A673 (cell line): ENCODE measurements around the gene MRTFA. TPM values are rescaled to one million over a fixed set of nuclear protein-coding genes. Genes with fewer than 3 reads are reported as not detected.
A peak's percentile ranks its signal among the peaks of the same experiment; 100 is the strongest.
"Not testable (repeated sequence)": the region's sequence is repeated elsewhere in the genome, so short reads cannot be mapped to it uniquely, and the experiment has no call there.

ENCODE experiments used
- BruUV-seq: library from RNA; stranded (reverse); fragments of 400-500 nt; replicated peaks from 2 replicates; lab custom pipeline; 2021; lab: Mats Ljungman, UMichigan
- CTCF ChIA-PET: fragments of 300-600 bp; sonication (Branson Sonifier 250); formaldehyde crosslinking; loops from one replicate; lab custom pipeline; 2022; ENCODE audit warnings: antibody characterized with exemption; lab: Charles Lee
- POLR2A ChIA-PET: fragments of 300-600 bp; sonication (Branson Sonifier 250); formaldehyde crosslinking; loops from one replicate; lab custom pipeline; 2022; ENCODE audit warnings: antibody characterized with exemption; ENCODE audit not compliant: low non-redundant PET; lab: Charles Lee
- DNase-seq: peaks from one replicate; pipeline ENCODE4 v3.0.0-alpha.2; 2015; ENCODE audit warnings: low spot score
- H3K27ac ChIP-seq: fragments of 200-600 bp; sonication (generic); 2 replicates; pipeline ENCODE4 v1.5.1; 2016; ENCODE audit warnings: mixed run types, low read depth, mild to moderate bottlenecking, mixed read lengths, antibody characterized with exemption, low read length; ENCODE audit not compliant: poor library complexity, severe bottlenecking
- H3K27me3 ChIP-seq: fragments of 200-600 bp; sonication (generic); replicated peaks from 2 replicates; pipeline ENCODE4 v1.6.1; 2017; ENCODE audit warnings: mixed run types, low read depth, mild to moderate bottlenecking, mixed read lengths, antibody characterized with exemption, low read length; ENCODE audit not compliant: insufficient read depth, poor library complexity
- H3K36me3 ChIP-seq: fragments of 200-600 bp; sonication (generic); 2 replicates; pipeline ENCODE4 v1.6.1; 2016; ENCODE audit warnings: mixed run types, mild to moderate bottlenecking, mixed read lengths, antibody characterized with exemption, low read length; ENCODE audit not compliant: insufficient read depth, poor library complexity, severe bottlenecking
- H3K4me1 ChIP-seq: fragments of 200-600 bp; sonication (generic); 2 replicates; pipeline ENCODE4 v1.6.1; 2017; ENCODE audit warnings: mixed run types, mild to moderate bottlenecking, mixed read lengths, antibody characterized with exemption, low read length; ENCODE audit not compliant: insufficient read depth, poor library complexity, severe bottlenecking
- H3K4me3 ChIP-seq: fragments of 200-600 bp; sonication (generic); 2 replicates; pipeline ENCODE4 v1.5.1; 2016; ENCODE audit warnings: low read depth, mixed run types, mild to moderate bottlenecking, mixed read lengths, low read length; ENCODE audit not compliant: poor library complexity, severe bottlenecking
- H3K9me3 ChIP-seq: fragments of 200-600 bp; sonication (generic); 2 replicates; pipeline ENCODE4 v1.6.1; 2016; ENCODE audit warnings: mixed run types, low read depth, mild to moderate bottlenecking, mixed read lengths, antibody characterized with exemption, low read length; ENCODE audit not compliant: poor library complexity, severe bottlenecking
- EZH2 ChIP-seq: fragments of 200-600 bp; sonication (generic); IDR thresholded peaks from 2 replicates; pipeline ENCODE4 v1.6.1; 2017; ENCODE audit warnings: borderline replicate concordance, low read depth, mild to moderate bottlenecking, mixed read lengths, antibody characterized with exemption, low read length; ENCODE audit not compliant: poor library complexity, severe bottlenecking
- intact Hi-C: fragments of 100-400 bp; cut with micrococcal nuclease; formaldehyde crosslinking; loops from one replicate; pipeline ENCODE4 v1.10.0; 2022; ENCODE audit not compliant: unreplicated experiment
- total RNA-seq: library from RNA; stranded (reverse); gene quantifications from 2 replicates; pipeline ENCODE4 v1.2.3, GENCODE V29; 2021
- TF ChIP-seq, protein P1 (sequence below): fragments of 300-800, 200-600 bp; sonication (generic); conservative IDR thresholded peaks from 2 replicates; pipeline ENCODE4 v1.5.1; 2017; ENCODE audit warnings: low read depth, mild to moderate bottlenecking, antibody characterized with exemption, low read length, moderate library complexity, mixed read lengths

MRTFA gene
- total RNA-seq, 1 experiment from 2014 or later: 35.8 TPM

DNA sequence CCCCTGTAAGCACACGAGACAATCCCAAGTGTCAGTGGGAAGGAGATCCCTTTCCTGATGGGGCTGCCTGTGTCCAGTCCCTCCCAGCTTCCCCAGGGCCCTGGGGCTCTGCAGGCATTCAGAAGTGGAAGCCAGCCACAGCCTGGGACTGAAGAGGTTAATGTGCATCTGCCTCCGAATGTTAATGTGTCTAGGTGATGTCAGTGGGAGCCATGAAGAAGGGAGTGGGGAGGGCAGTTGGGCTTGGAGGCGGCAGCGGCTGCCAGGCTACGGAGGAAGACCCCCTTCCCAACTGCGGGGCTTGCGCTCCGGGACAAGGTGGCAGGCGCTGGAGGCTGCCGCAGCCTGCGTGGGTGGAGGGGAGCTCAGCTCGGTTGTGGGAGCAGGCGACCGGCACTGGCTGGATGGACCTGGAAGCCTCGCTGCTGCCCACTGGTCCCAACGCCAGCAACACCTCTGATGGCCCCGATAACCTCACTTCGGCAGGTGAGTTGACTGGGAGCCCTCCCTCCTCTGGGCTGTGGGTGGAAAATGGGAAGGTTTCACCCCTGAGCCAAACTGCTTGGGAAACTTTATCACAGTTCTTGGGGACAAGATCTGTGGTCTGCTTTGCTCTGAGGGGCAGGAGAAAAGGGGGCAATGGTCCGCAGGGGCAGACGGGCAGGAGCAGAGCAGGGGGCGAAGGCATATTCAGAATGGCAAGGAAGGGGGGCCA is 42.9 kb upstream of the MRTFA start, which contains the start of gene MCHR1:
Gene MCHR1 (plus strand): TSS at position 236 of the 715 bp plus-strand sequence. CDS start 169 bp downstream, at position 405.
- Histone ChIP-seq H3K4me1 (peaks cover 26% of the 10 kb centered on the region), H3K36me3 (no peaks in the 10 kb centered on the region), H3K27me3 (no peaks in the 10 kb centered on the region), H3K4me3 (no peak within 1 kb of the TSS), H3K27ac (peak within 1 kb of the TSS; percentile 43), H3K9me3 (no peaks in the 10 kb centered on the region)
- POLR2A ChIA-PET: no interaction called here
- intact Hi-C loops: no loop called here
- CTCF ChIA-PET: interaction anchor here (0.7 to 1.3 kb wide), 2 partner anchors 52 to 220 kb away, joined by 3 to 4 read pairs; no protein-coding TSS in a partner anchor
- TF ChIP-seq, protein P1, sequence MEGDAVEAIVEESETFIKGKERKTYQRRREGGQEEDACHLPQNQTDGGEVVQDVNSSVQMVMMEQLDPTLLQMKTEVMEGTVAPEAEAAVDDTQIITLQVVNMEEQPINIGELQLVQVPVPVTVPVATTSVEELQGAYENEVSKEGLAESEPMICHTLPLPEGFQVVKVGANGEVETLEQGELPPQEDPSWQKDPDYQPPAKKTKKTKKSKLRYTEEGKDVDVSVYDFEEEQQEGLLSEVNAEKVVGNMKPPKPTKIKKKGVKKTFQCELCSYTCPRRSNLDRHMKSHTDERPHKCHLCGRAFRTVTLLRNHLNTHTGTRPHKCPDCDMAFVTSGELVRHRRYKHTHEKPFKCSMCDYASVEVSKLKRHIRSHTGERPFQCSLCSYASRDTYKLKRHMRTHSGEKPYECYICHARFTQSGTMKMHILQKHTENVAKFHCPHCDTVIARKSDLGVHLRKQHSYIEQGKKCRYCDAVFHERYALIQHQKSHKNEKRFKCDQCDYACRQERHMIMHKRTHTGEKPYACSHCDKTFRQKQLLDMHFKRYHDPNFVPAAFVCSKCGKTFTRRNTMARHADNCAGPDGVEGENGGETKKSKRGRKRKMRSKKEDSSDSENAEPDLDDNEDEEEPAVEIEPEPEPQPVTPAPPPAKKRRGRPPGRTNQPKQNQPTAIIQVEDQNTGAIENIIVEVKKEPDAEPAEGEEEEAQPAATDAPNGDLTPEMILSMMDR: no peak
- no peak for TF ChIP-seq EZH2
- DNase-seq: no peak
- BruUV-seq: no TSS peak

DNA sequence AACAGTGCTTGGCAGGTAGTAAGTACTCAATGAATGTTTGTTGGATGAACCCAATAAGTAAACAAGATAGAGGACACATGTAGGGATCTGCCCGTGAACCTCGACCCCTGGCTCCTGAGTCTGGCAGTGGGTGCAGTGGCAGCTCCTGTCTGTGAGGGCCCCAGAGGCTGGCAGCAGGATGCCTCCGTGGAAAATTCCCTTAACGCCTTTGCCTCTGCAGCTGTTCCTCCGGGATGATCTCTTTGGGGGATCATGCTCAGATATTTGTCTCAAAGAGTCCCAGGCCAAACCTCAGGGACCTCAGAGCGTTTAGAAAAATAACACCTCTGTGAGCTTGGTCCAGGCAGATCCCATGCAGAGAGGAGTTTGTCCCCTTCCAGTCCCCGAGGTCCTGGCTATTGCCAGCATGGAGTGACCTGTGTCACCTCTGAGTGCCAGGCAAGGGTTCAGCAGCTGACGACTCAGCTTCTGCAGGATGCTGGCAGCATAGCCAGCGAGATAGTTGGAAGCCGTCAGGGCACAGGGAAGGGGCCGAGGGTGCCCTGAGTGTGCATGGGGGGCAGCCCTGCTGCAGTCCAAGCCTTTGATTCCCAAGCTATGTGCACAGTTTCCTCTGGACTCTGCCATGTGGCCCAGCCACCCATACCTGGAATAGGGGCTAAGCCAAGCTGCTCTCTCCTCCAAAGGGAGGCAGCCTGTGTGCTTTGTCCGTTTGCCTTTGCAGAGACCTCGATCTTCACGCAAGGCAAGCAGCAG is 42.2 kb upstream of the MRTFA start:
- Histone ChIP-seq H3K4me3 (no peak overlapping the region), H3K27me3 (no peaks in the 10 kb centered on the region), H3K4me1 (peaks cover 26% of the 10 kb centered on the region), H3K36me3 (no peaks in the 10 kb centered on the region), H3K27ac (no peak overlapping the region), H3K9me3 (no peaks in the 10 kb centered on the region)
- no peak for DNase-seq
- intact Hi-C loops: no loop called here
- no peak for TF ChIP-seq EZH2
- TF ChIP-seq, protein P1: no peak
- ChIA-PET CTCF (no interaction called here), POLR2A (no interaction called here)
- BruUV-seq: no TSS peak

DNA sequence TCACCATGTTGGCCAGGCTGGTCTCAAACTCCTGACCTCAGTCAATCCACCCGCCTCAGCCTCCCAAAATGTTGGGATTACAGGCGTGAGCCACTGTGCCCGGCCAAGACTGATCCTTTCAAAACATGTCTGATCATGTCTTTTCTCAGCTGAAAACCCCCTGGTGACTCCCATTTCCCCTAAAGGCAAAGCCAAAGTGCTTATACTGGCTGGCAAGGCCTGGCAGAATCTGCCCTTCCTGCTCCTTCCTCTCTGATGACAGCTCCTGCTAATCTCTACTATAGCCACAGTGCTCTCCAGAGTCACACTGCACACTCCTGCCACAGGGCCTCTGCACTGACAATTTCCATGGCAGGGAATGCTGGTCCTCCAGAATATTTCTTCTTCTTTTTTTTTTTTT is 40.1 kb upstream of the MRTFA start:
- no peak for DNase-seq
- H3K9me3 ChIP-seq: no peaks in the 10 kb centered on the region
- ChIA-PET POLR2A (no interaction called here), CTCF (interaction anchor here (0.6 kb wide), 1 partner anchor 246 kb away, joined by 4 read pairs; no protein-coding TSS in a partner anchor)
- intact Hi-C loops: no loop called here
- TF ChIP-seq, protein P1: no peak
- no peak for TF ChIP-seq EZH2
- peaks cover 16% of the 10 kb centered on the region for H3K4me1 ChIP-seq
- H3K27me3 ChIP-seq: no peaks in the 10 kb centered on the region
- H3K36me3 ChIP-seq: no peaks in the 10 kb centered on the region
- no TSS peak for BruUV-seq
- H3K4me3 ChIP-seq: no peak overlapping the region
- no peak overlapping the region for H3K27ac ChIP-seq

DNA sequence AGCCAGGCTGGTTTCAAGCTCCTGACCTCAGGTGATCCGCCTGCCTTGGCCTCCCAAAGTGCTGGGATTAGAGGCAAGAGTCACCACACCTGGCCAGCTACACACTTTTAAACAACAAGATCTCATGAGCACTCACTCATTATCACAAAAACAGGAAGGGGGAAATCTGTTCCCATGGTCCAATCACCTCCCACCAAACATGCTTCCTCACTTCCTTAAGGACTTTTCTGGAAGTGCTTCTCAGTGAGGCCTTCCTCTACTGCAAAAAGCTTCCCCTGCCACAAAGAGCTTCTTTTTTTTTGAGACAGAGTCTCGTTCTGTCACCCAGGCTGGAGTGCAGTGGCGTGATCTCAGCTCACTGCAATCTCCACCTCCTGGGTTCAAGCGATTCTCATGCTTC is 39.6 kb upstream of the MRTFA start:
- DNase-seq, BruUV-seq, intact Hi-C loops, H3K27ac ChIP-seq, H3K4me3 ChIP-seq, H3K9me3 ChIP-seq, H3K27me3 ChIP-seq, H3K36me3 ChIP-seq: not testable (repeated sequence)
- POLR2A ChIA-PET: interaction anchor here (0.6 kb wide), 1 partner anchor 82 kb away, joined by 3 read pairs; no protein-coding TSS in a partner anchor
- H3K4me1 ChIP-seq: peaks cover 16% of the 10 kb centered on the region
- CTCF ChIA-PET: interaction anchor here (0.6 kb wide), 1 partner anchor 247 kb away, joined by 4 read pairs; no protein-coding TSS in a partner anchor
